ENCODE measurements around the gene ALMS1. TPM values are rescaled to one million over a fixed set of nuclear protein-coding genes. Genes with fewer than 3 reads are reported as not detected.

Gene ALMS1
- polyA plus RNA-seq, 2 of the 4 experiments (the other 2 are of a cell fraction): 5.2 to 13.5 TPM

- no peaks in the 10 kb centered on the region for H3K4me1 ChIP-seq
- no peak overlapping the region for H3K4me2 ChIP-seq
- H3K27ac ChIP-seq: no peak overlapping the region
- no peak for TF ChIP-seq HDAC2 (IDR thresholded peaks at IDR 0.05)
- TF ChIP-seq ZSCAN20 (CRISPR knock-in tag; IDR thresholded peaks at IDR 0.05): no peak
- DNase-seq (ENCODE audit: low read depth in 1 of 2, low spot score in 1 of 2): no peak
- no peak for ATAC-seq
- WGBS (ENCODE audit: missing lambda C conversion rate): 45% methylated on average over 2 of the region's 2 CpGs
- H3K4me3 ChIP-seq: no peak overlapping the region
- ChIA-PET CTCF (no interaction called here), POLR2A (no interaction called here)
- peaks cover 8% of the 10 kb centered on the region for H3K9me3 ChIP-seq
- no peak for FAIRE-seq
Measured at GRCh38 chr2:73654175-73654574, 268.5 kb downstream of the ALMS1 start.

Other genes with a start within 250 kb of the ALMS1 start
- not detected in 2 replicates for gene NOTO, start 183.3 kb upstream of the ALMS1 start, polyA plus RNA-seq (2011; rRNA removed)
- gene NOTO, start 183.3 kb upstream of the ALMS1 start, polyA plus RNA-seq (2017; fragmentation: RNase III; extraction: RNeasy Plus Mini Kit Qiagen cat#74134 plus additional on column Dnase treatment): 0.03 to 0.07 TPM (median 0.04 TPM) in 3 replicates
- gene SMYD5, start 171.6 kb upstream of the ALMS1 start, polyA plus RNA-seq (2011; rRNA removed): 40.3 and 52.5 TPM in 2 replicates
- 46.7 to 53.2 TPM (median 52.2 TPM) in 3 replicates for gene SMYD5, start 171.6 kb upstream of the ALMS1 start, polyA plus RNA-seq (2017; fragmentation: RNase III; extraction: RNeasy Plus Mini Kit Qiagen cat#74134 plus additional on column Dnase treatment)
- gene PRADC1, start 152.6 kb upstream of the ALMS1 start, polyA plus RNA-seq (2011; rRNA removed): 9.5 and 11.2 TPM in 2 replicates
- 12.1 to 13.9 TPM (median 12.4 TPM) in 3 replicates for gene PRADC1, start 152.6 kb upstream of the ALMS1 start, polyA plus RNA-seq (2017; fragmentation: RNase III; extraction: RNeasy Plus Mini Kit Qiagen cat#74134 plus additional on column Dnase treatment)
- gene CCT7, start 151.5 kb upstream of the ALMS1 start, polyA plus RNA-seq (2011; rRNA removed): 685 and 775 TPM in 2 replicates
- gene CCT7, start 151.5 kb upstream of the ALMS1 start, polyA plus RNA-seq (2017; fragmentation: RNase III; extraction: RNeasy Plus Mini Kit Qiagen cat#74134 plus additional on column Dnase treatment): 750 to 850 TPM (median 838 TPM) in 3 replicates
- 3.2 and 4.8 TPM in 2 replicates for gene FBXO41, start 101.4 kb upstream of the ALMS1 start, polyA plus RNA-seq (2011; rRNA removed)
- 5.0 to 7.0 TPM (median 6.4 TPM) in 3 replicates for gene FBXO41, start 101.4 kb upstream of the ALMS1 start, polyA plus RNA-seq (2017; fragmentation: RNase III; extraction: RNeasy Plus Mini Kit Qiagen cat#74134 plus additional on column Dnase treatment)
- gene EGR4, start 92.3 kb upstream of the ALMS1 start, polyA plus RNA-seq (2011; rRNA removed): 0.03 TPM in 1 of 2 replicates, not detected in the other
- not detected in 3 replicates for gene EGR4, start 92.3 kb upstream of the ALMS1 start, polyA plus RNA-seq (2017; fragmentation: RNase III; extraction: RNeasy Plus Mini Kit Qiagen cat#74134 plus additional on column Dnase treatment)